ENCODE results near the gene LRRC28. TPM values are rescaled to one million over a fixed set of nuclear protein-coding genes. Genes with fewer than 3 reads are reported as not detected.

The LRRC28 gene
- total RNA-seq, 1 experiment from 2014 or later = 28.4 TPM

- ChIA-PET CTCF (no interaction called here), POLR2A (ENCODE audit: low non-redundant PET) (no interaction called here)
- Histone ChIP-seq H3K27me3 (replicated peaks; ENCODE audit: insufficient read depth, low read depth, low read length, poor library complexity) (no peaks in the 10 kb centered on the region), H3K9me3 (ENCODE audit: low read depth, low read length, poor library complexity, severe bottlenecking) (no peaks in the 10 kb centered on the region), H3K4me1 (ENCODE audit: insufficient read depth, low read length, poor library complexity, severe bottlenecking) (no peaks in the 10 kb centered on the region), H3K27ac (ENCODE audit: low read depth, low read length, poor library complexity, severe bottlenecking) (no peak overlapping the region), H3K36me3 (ENCODE audit: insufficient read depth, low read length, poor library complexity, severe bottlenecking) (no peaks in the 10 kb centered on the region), H3K4me3 (ENCODE audit: low read depth, low read length, poor library complexity, severe bottlenecking) (no peak overlapping the region)
- DNase-seq (ENCODE audit: low spot score) = no peak
- no TSS peak for BruUV-seq (replicated peaks)
- intact Hi-C loops (cut with micrococcal nuclease; ENCODE audit: unreplicated experiment) = no loop called here
- TF ChIP-seq EZH2 (IDR thresholded peaks at IDR 0.05; ENCODE audit: borderline replicate concordance, low read depth, low read length, poor library complexity, severe bottlenecking) (no peak), CTCF (conservative IDR thresholded peaks at IDR 0.05; ENCODE audit: low read depth, low read length) (no peak)
These were observed 134.6 kb downstream of the LRRC28 start for GRCh38 chr15:99385865-99386264.

GRCh38 chr15:99386391-99386790, 135.1 kb downstream of the LRRC28 start:
- Histone ChIP-seq H3K27me3 (replicated peaks; ENCODE audit: insufficient read depth, low read depth, low read length, poor library complexity) (no peaks in the 10 kb centered on the region), H3K4me3 (ENCODE audit: low read depth, low read length, poor library complexity, severe bottlenecking) (no peak overlapping the region), H3K36me3 (ENCODE audit: insufficient read depth, low read length, poor library complexity, severe bottlenecking) (no peaks in the 10 kb centered on the region), H3K27ac (ENCODE audit: low read depth, low read length, poor library complexity, severe bottlenecking) (no peak overlapping the region), H3K9me3 (ENCODE audit: low read depth, low read length, poor library complexity, severe bottlenecking) (no peaks in the 10 kb centered on the region), H3K4me1 (ENCODE audit: insufficient read depth, low read length, poor library complexity, severe bottlenecking) (no peaks in the 10 kb centered on the region)
- intact Hi-C loops (cut with micrococcal nuclease; ENCODE audit: unreplicated experiment) = no loop called here
- TF ChIP-seq CTCF (conservative IDR thresholded peaks at IDR 0.05; ENCODE audit: low read depth, low read length) = no peak
- BruUV-seq (replicated peaks) = no TSS peak
- POLR2A ChIA-PET (ENCODE audit: low non-redundant PET) = no interaction called here
- CTCF ChIA-PET = no interaction called here
- DNase-seq (ENCODE audit: low spot score) = no peak

GRCh38 chr15:99387421-99388168, 136.3 kb downstream of the LRRC28 start:
- H3K36me3 ChIP-seq (ENCODE audit: insufficient read depth, low read length, poor library complexity, severe bottlenecking) = no peaks in the 10 kb centered on the region
- ChIA-PET CTCF (no interaction called here), POLR2A (ENCODE audit: low non-redundant PET) (no interaction called here)
- H3K4me1 ChIP-seq (ENCODE audit: insufficient read depth, low read length, poor library complexity, severe bottlenecking) = no peaks in the 10 kb centered on the region
- no peak overlapping the region for H3K4me3 ChIP-seq (ENCODE audit: low read depth, low read length, poor library complexity, severe bottlenecking)
- intact Hi-C loops (cut with micrococcal nuclease; ENCODE audit: unreplicated experiment) = no loop called here
- no peaks in the 10 kb centered on the region for H3K9me3 ChIP-seq (ENCODE audit: low read depth, low read length, poor library complexity, severe bottlenecking)
- no peak for DNase-seq (ENCODE audit: low spot score)
- H3K27ac ChIP-seq (ENCODE audit: low read depth, low read length, poor library complexity, severe bottlenecking) = no peak overlapping the region
- H3K27me3 ChIP-seq (replicated peaks; ENCODE audit: insufficient read depth, low read depth, low read length, poor library complexity) = no peaks in the 10 kb centered on the region
- BruUV-seq (replicated peaks) = no TSS peak
- TF ChIP-seq EZH2 (IDR thresholded peaks at IDR 0.05; ENCODE audit: borderline replicate concordance, low read depth, low read length, poor library complexity, severe bottlenecking) (no peak), CTCF (conservative IDR thresholded peaks at IDR 0.05; ENCODE audit: low read depth, low read length) (no peak)
